Osteocyte (in vitro differentiated cells): ENCODE results near the gene TMEM39B. TPM values are rescaled to one million over a fixed set of nuclear protein-coding genes. Genes with fewer than 3 reads are reported as not detected.

Experiments used
- DNase-seq: peaks from one replicate; pipeline ENCODE4 v3.0.0; 2021; ENCODE audit warnings: mixed read lengths; ENCODE audit not compliant: unreplicated experiment; ENCODE audit errors: extremely low spot score
- H3K27ac Mint-ChIP-seq: one replicate; pipeline ENCODE4 v1.8.0; 2021; ENCODE audit warnings: mild to moderate bottlenecking, mixed read lengths; ENCODE audit not compliant: unreplicated experiment
- H3K27me3 Mint-ChIP-seq: one replicate; pipeline ENCODE4 v1.8.0; 2021; ENCODE audit warnings: mixed read lengths; ENCODE audit not compliant: unreplicated experiment
- H3K36me3 Mint-ChIP-seq: one replicate; pipeline ENCODE4 v1.8.0; 2021; ENCODE audit warnings: mixed read lengths; ENCODE audit not compliant: unreplicated experiment
- H3K4me1 Mint-ChIP-seq: one replicate; pipeline ENCODE4 v1.8.0; 2021; ENCODE audit warnings: mixed read lengths; ENCODE audit not compliant: unreplicated experiment
- H3K4me3 Mint-ChIP-seq: one replicate; pipeline ENCODE4 v1.8.0; 2021; ENCODE audit warnings: mild to moderate bottlenecking, moderate library complexity, mixed read lengths; ENCODE audit not compliant: unreplicated experiment
- H3K9me3 Mint-ChIP-seq: one replicate; pipeline ENCODE4 v1.8.0; 2021; ENCODE audit warnings: mixed read lengths; ENCODE audit not compliant: unreplicated experiment
- CTCF ChIP-seq: fragments of 200-600 bp; sonication (generic); IDR thresholded peaks from 2 replicates; pipeline ENCODE4 v1.5.0; 2021; ENCODE audit warnings: antibody characterized with exemption, mild to moderate bottlenecking, moderate library complexity
- total RNA-seq: library from RNA; stranded (reverse); gene quantifications from 2 replicates; pipeline ENCODE4 v1.2.1, GENCODE V29; 2021

The TMEM39B gene
- total RNA-seq, 1 donor from 2014 or later, result 25.0 TPM

- H3K4me1 Mint-ChIP-seq, result peaks cover 30% of the 10 kb centered on the region
- H3K9me3 Mint-ChIP-seq, result no peaks in the 10 kb centered on the region
- TF ChIP-seq CTCF, result no peak
- no peaks in the 10 kb centered on the region for H3K27me3 Mint-ChIP-seq
- peaks cover 27% of the 10 kb centered on the region for H3K36me3 Mint-ChIP-seq
- peak overlapping the region; percentile 65 for H3K27ac Mint-ChIP-seq
- H3K4me3 Mint-ChIP-seq, result no peak overlapping the region
- no peak for DNase-seq
Measured at GRCh38 chr1:32032275-32032615, 40.5 kb upstream of the TMEM39B start.

- no peak for DNase-seq
- Mint-ChIP-seq H3K27ac (peak overlapping the region; percentile 12), H3K4me1 (peaks cover 25% of the 10 kb centered on the region), H3K27me3 (no peaks in the 10 kb centered on the region), H3K36me3 (peaks cover 44% of the 10 kb centered on the region), H3K4me3 (no peak overlapping the region), H3K9me3 (no peaks in the 10 kb centered on the region)
- TF ChIP-seq CTCF, result no peak
Measured at GRCh38 chr1:32035119-32035518, 37.6 kb upstream of the TMEM39B start.

- no peak for TF ChIP-seq CTCF
- H3K27ac Mint-ChIP-seq, result no peak overlapping the region
- H3K4me1 Mint-ChIP-seq, result peaks cover under 1% of the 10 kb centered on the region
- no peak overlapping the region for H3K4me3 Mint-ChIP-seq
- H3K36me3 Mint-ChIP-seq, result peaks cover 45% of the 10 kb centered on the region
- H3K27me3 Mint-ChIP-seq, result no peaks in the 10 kb centered on the region
- no peaks in the 10 kb centered on the region for H3K9me3 Mint-ChIP-seq
- no peak for DNase-seq
Measured at GRCh38 chr1:32040711-32041110, 32.0 kb upstream of the TMEM39B start.

- H3K9me3 Mint-ChIP-seq, result no peaks in the 10 kb centered on the region
- DNase-seq, result no peak
- no peak overlapping the region for H3K27ac Mint-ChIP-seq
- H3K36me3 Mint-ChIP-seq, result peaks cover 45% of the 10 kb centered on the region
- no peaks in the 10 kb centered on the region for H3K4me1 Mint-ChIP-seq
- H3K4me3 Mint-ChIP-seq, result no peak overlapping the region
- no peaks in the 10 kb centered on the region for H3K27me3 Mint-ChIP-seq
- TF ChIP-seq CTCF, result no peak
Measured at GRCh38 chr1:32042330-32042729, 30.4 kb upstream of the TMEM39B start.

GRCh38 chr1:32044234-32044633, 28.5 kb upstream of the TMEM39B start:
- H3K27me3 Mint-ChIP-seq, result no peaks in the 10 kb centered on the region
- no peaks in the 10 kb centered on the region for H3K9me3 Mint-ChIP-seq
- no peak for DNase-seq
- TF ChIP-seq CTCF, result no peak
- peaks cover 1% of the 10 kb centered on the region for H3K4me1 Mint-ChIP-seq
- H3K4me3 Mint-ChIP-seq, result no peak overlapping the region
- no peak overlapping the region for H3K27ac Mint-ChIP-seq
- peaks cover 43% of the 10 kb centered on the region for H3K36me3 Mint-ChIP-seq
